H54 (cell line): ENCODE results near the gene TTYH3.
"Not testable (repeated sequence)": the region's sequence is repeated elsewhere in the genome, so short reads cannot be mapped to it uniquely, and the experiment has no call there.

ENCODE experiments used
- DNase-seq: peaks from one replicate; pipeline ENCODE4 v3.0.0; 2011; ENCODE audit warnings: low spot score, mixed read lengths; ENCODE audit not compliant: insufficient read length
- FAIRE-seq: peaks from 3 replicates; lab custom pipeline; 2011; peaks lifted over from hg19 to GRCh38; lab: Jason Lieb, UNC
- POLR2A ChIP-seq: IDR thresholded peaks from 2 replicates; pipeline ENCODE4 v1.6.1; 2011; ENCODE audit warnings: low read depth, mild to moderate bottlenecking, low read length

TTYH3 gene

DNA sequence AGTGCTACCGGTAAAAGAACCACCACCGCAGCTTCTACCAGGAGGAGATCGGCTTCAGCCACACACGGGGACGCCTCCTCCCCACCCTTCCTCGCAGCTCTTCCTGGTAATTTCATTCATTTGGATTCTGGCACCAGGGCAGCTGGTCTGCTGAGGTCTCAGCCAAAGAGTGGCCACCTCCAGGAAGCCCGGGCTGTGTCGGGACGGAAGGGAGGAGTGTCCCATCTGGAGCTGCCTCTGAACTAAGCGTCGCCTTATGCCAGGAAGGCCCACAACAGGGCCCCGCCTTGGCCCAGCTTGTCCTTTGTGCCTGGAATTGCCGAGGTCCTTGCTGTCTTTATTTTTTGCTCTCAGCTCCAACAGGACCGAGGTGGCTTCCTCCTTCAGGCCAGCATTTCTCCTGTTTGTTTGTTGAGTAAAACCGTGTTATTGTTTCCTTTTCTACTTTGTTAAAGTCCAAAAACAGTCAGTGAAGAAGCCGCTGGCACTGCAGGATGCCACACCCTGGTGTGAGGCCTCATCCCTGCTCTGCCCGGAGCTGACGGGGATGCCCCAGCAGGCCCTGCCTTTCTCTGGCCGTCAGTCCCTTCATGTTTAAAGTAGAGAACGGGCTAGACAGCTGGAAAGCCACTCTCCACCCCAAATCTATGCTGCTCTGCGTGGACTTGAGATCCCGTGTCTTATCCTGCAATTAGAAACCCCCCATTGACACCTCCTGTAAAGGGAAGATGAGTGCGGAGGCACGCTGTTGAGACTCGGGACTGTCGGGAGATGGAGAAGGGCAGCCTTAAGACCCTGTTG, 24.5 kb upstream of the TTYH3 start:
- DNase-seq: no peak
- TF ChIP-seq POLR2A: no peak
- no peak for FAIRE-seq

- no peak for DNase-seq
- no peak for FAIRE-seq
- TF ChIP-seq POLR2A: no peak
Measured at GRCh38 chr7:2607923-2608904, 23.6 kb upstream of the TTYH3 start.

DNA sequence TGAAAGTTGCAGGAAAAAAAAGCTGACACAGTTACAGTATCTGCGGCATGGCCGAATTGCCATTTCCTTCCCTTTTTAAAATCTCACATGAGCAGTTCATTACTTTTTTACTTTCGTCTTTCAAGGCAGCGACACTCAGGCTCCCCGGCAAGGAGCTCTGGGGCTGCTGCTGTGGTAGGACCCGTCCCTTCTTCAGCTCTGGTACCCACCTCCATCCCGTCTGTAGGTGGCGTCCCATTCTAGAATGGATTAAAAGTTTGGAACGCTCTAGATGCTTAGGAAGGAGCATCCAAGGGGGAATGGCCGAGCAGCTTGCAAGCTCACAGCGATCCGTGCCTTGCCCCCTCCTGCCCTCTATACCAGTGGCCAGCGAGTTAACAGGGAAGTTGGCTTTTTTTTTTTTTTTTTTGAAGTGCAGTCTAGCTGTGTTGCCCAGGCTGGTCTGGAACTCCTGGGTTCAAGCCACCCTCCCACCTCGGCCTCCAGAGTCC, 22.8 kb upstream of the TTYH3 start:
- no peak for TF ChIP-seq POLR2A
- FAIRE-seq: no peak
- peak; percentile 59 for DNase-seq

DNA sequence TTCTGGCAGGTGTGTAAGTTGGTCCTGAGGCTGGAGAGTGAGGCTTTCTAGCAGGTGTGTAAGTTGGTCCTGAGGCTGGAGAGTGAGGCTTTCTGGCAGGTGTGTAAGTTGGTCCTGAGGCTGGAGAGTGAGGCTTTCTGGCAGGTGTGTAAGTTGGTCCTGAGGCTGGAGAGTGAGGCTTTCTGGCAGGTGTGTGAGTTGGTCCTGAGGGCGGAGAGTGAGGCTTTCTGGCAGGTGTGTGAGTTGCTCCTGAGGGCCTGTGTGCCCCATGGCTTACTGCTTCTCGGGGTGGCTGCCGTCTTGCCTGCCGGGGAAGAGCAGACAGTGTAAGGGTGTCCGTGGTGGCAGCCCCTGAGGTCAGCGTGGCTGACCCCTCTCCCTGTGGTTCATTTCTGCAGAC, 22.1 kb upstream of the TTYH3 start:
- FAIRE-seq, DNase-seq: not testable (repeated sequence)

- no peak for FAIRE-seq
- no peak for DNase-seq
- TF ChIP-seq POLR2A: no peak
Measured at GRCh38 chr7:2610466-2610865, 21.3 kb upstream of the TTYH3 start.

GRCh38 chr7:2610898-2611297, 20.9 kb upstream of the TTYH3 start:
- FAIRE-seq (no peak), DNase-seq (no peak)
- TF ChIP-seq POLR2A: no peak

GRCh38 chr7:2611401-2611800, 20.4 kb upstream of the TTYH3 start:
- FAIRE-seq (no peak), DNase-seq (no peak)
- TF ChIP-seq POLR2A: no peak

GRCh38 chr7:2611922-2612321, 19.9 kb upstream of the TTYH3 start:
- no peak for DNase-seq
- no peak for TF ChIP-seq POLR2A
- no peak for FAIRE-seq

DNA sequence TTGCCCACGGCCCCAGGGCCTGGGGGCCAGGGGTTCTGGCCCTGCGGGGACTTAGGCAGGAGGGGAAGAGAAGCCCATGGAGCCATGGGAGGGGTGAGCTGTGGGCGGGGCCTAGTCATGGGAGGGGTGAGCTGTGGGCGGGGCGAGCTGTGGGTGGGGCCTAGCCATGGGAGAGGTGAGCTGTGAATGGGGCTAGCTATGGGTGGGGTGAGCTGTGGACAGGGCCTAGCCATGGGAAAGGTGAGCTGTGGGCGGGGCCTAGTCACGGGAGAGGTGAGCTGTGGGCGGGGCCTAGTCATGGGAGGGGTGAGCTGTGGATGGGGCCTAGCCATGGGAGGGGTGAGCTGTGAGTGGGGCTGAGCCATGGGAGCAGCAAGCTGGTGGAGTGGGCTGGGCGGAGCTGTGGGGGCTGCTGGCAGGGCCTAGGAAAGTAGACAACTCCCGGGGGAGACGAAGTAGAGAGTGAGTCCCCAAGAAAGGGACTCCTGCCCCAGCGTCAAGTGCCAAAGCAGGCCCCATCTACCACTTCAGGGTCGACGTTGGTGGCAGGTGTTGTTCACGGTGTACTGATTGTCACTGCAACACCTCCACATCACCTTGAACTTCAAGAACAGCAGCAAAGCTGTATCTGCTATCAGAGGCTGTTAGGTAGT, 19.2 kb upstream of the TTYH3 start:
- no peak for FAIRE-seq
- no peak for TF ChIP-seq POLR2A
- no peak for DNase-seq

DNA sequence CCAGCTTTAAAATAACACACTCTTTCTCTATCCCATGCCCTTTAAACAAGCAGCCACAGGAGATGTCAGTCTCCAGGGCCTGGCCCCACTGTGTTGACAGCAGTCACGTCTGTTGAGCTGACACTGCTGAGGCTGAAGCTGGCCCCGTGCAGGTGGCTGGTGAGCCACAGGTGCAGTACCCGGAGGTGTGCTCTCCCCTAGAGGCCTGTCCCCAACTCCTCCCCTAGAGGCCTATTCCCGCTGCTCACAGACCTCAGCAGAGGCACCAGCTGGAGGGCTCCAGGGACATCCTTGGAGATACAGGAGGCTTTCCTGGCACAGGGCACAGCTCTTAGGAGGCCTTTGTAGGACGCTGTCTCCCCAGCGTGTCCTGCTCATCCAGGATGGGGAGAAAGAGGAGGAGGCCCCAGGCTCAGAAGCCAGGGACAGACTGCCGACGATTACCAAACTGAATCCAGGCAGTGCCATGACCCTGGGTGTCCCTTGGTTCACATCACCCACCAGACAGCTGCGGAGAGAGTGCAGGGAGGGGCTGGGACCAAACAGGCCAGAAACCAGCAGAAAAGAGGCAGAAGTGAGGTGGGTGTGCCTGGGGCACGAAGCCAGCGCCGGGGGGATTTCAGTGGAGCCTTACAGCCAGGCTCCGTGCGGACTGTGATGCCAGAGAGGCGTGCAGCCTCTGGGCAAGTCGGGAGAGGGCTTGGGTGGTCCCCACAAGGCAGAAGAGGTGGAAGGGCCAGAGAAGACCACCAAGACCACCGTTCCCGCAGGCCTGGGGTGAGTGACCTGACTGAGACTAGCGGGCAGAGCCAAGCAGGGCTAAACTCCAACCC, 18.5 kb upstream of the TTYH3 start:
- no peak for DNase-seq
- no peak for TF ChIP-seq POLR2A
- FAIRE-seq: no peak

GRCh38 chr7:2613931-2614600, 17.7 kb upstream of the TTYH3 start:
- DNase-seq: no peak
- no peak for TF ChIP-seq POLR2A
- no peak for FAIRE-seq

- no peak for FAIRE-seq
- no peak for TF ChIP-seq POLR2A
- no peak for DNase-seq
Measured at GRCh38 chr7:2614631-2615330, 17.0 kb upstream of the TTYH3 start.
